Inferior parietal cortex (tissue), 1 donor: ENCODE measurements around the gene MACROD2.
"Not testable (repeated sequence)": the region's sequence is repeated elsewhere in the genome, so short reads cannot be mapped to it uniquely, and the experiment has no call there.

Experiments used
- DNase-seq: peaks from one replicate; pipeline ENCODE4 v3.0.0-alpha.2; 2016; ENCODE audit errors: extremely low spot score

The MACROD2 gene

GRCh38 chr20:16005915-16006493, 2010.7 kb downstream of the MACROD2 start:
- DNase-seq = no peak

- DNase-seq = no peak
Measured at GRCh38 chr20:16007164-16007563, 2011.8 kb downstream of the MACROD2 start.

DNA sequence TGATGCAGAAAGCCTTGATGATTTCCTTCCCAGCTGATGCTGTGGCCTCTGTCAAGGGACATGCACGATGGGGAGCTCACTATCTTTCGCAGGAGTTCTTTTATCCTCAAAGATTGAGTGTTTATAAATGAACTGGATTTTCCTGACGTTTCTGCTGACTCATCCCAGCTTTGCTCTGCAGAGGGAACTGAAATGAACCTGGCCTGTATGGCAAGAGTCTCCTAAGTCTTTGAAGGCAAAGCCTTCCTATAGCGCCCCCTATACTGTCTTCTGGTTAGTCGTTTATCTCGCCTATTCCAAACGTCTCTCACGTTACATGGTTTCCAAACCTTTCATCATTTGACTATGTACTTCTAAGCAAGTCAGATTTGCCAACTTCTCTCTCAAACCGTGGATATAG, 2012.6 kb downstream of the MACROD2 start:
- no peak for DNase-seq

DNA sequence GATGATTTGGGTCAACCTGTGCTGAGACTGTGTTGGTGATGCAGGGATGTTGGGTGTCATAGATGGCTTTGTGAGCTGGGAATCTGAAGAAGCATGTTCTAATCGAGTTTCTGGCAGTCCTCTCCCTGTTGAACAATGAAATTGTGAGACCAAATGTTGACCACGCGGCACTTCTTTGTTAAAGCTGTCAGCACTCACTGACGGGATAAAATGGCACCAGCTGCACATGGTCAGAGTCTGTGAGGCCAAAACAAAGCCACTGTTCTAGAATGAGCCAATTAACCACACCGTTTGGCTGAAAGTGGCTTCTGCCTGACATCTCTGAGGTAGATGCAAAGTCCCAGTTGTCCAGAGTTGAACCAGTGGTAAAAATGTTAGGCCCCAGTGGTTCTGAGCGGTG, 2015.7 kb downstream of the MACROD2 start:
- DNase-seq = no peak

DNA sequence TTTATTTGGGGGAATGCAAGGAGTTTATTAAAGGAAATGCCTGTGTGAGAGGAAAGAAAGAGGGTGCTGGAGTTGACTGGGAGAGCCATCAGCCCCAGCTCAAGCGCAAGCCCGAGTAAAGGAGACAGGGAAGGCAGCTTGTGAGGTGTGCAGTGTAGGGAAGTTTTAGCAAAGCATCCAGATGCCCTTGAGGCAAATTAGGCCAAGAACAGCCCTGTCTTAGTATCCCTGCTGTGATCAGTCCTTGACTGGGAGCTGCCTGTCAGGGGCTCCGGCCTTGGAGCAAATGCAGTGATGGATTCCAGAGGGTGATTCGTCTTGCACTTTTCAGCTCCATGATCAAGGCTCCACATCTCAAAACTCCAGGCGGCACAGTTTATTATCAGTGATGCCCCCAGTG, 2016.2 kb downstream of the MACROD2 start:
- DNase-seq = no peak

DNA sequence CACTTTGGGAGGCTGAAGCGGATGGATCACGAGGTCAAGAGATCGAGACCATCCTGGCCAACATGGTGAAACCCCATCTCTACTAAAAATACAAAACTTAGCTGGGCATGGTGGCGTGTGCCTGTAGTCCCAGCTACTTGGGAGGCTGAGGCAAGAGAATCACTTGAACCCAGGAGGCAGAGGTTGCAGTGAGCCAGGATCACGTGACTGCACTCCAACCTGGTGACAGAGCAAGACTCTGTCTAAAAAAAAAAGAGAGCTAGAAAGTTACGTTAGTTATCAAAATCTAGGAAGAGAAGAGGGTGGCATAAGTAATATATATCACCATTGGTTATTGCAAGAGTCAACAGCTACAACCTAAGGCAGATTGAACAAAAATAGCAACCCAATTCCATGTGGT, 2017.6 kb downstream of the MACROD2 start:
- not testable (repeated sequence) for DNase-seq

DNA sequence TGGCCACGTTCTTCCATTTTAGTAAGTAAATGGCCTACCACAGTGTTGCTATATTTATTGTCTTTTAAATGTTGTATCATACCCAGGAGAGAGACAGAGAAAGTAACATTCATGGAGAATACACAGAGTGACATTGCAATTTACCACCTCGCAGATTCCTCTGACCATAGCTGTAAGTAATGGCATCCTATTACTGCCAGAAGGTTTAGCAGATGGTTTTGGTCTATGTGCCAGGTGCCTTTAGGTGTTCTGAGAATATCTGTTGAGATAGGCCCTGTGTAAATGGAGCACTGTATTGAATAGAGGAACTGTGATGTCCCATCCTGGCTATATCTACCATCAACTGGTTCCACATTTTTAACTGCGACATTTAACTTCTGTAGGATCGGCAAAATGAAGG, 2018.3 kb downstream of the MACROD2 start:
- no peak for DNase-seq

DNA sequence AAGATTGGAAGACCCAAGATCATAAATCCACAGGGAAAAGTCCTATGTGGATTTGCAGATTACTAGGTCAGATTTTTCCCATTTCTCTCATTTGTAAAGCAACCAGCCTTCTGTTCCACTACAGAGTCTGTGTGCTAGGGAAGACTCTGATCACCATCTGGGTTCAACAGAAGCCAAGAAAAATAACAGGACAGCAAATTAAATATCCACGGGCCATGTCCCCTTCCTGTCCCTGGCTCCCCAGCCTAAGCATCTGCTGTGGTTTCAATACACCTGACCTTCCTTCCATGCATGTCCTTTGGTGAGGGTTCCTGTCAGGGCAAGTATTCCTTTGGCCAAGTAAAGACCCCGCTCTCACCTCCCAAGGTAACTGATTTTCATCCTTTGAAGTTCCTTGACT, 2019.1 kb downstream of the MACROD2 start:
- DNase-seq = no peak

GRCh38 chr20:16017656-16018055, 2022.3 kb downstream of the MACROD2 start:
- no peak for DNase-seq

DNA sequence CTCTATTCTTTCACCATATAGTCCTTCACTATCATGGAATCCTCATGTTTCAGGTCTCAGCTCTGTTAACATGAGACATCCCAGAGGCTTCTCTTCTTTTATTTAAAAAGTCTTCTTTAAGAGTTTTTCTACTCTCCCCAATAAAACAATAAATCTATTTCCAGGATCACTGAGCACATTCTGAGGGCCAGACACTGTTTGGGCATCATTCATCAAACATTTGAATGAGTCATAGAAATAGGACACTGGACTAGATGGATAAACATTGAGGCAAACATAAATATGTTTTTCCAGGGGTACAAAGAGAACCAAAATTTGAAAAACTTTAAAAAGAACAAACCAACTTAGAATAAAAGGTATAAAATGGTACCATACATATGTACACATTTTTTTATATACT, 2023.6 kb downstream of the MACROD2 start:
- DNase-seq = no peak

GRCh38 chr20:16020971-16021370, 2025.7 kb downstream of the MACROD2 start:
- DNase-seq = no peak

DNA sequence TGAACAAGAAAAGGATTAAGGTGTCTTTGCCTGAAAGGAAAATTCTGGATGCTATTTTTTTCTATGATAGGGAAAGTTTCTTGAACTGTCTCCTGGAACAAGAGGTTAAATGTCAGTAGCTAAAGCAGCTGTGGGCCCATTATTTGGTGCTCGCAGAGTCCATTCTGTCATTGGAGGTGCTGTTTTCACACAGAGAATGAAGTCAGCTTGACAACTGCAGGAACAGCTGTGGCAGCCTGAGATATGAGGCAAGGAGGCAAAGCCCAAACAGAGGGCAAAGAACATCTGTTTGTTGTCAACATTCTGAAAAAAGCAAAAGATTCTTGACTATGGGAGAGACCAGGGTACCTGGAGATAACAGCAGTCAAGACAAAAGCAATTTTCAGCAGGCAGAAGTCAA, 2029.8 kb downstream of the MACROD2 start:
- no peak for DNase-seq

DNA sequence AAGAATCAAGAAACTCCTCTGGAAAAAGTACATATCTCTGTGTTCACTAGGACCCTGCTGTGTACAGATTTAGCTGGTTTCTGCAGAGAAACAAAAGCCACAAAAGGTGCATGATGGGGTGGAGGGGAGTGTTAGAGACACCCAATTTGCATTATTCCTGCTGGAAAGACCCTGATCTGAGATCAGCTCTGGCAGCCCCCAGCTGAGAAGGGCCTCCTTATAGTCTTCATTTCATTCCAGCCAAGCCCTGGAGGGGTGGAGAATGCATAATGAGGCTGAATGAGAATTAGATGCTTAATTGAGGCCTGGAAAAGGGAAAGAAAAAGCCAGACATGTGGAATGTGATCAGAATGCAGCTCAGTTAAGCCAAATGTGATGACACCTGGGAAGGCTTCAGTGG, 2032.4 kb downstream of the MACROD2 start:
- DNase-seq = no peak

- DNase-seq = no peak
Measured at GRCh38 chr20:16028923-16029322, 2033.6 kb downstream of the MACROD2 start.

- no peak for DNase-seq
Measured at GRCh38 chr20:16030253-16030652, 2034.9 kb downstream of the MACROD2 start.

DNA sequence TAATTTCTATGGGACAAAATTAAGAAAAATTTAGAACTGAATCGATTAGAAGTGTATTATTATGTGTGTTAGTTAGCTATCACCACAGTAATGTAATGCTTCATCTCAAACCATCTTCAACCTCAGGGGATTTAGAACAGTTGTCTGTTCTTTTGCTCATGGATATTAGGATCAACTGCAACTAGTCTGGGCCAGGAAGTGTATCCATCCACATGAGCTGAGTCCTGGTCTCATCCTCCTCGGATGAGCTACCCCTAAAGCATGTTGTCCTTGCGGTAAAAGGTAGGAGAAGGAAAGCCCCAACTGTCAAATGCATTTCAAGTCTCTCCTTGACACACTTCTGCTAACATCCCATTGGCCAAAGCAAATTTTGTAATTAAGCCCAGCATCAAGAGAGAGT, 2040.3 kb downstream of the MACROD2 start:
- DNase-seq = no peak

- DNase-seq = no peak
Measured at GRCh38 chr20:16036331-16036730, 2041.0 kb downstream of the MACROD2 start.

GRCh38 chr20:16040742-16041141, 2045.4 kb downstream of the MACROD2 start:
- DNase-seq = no peak

DNA sequence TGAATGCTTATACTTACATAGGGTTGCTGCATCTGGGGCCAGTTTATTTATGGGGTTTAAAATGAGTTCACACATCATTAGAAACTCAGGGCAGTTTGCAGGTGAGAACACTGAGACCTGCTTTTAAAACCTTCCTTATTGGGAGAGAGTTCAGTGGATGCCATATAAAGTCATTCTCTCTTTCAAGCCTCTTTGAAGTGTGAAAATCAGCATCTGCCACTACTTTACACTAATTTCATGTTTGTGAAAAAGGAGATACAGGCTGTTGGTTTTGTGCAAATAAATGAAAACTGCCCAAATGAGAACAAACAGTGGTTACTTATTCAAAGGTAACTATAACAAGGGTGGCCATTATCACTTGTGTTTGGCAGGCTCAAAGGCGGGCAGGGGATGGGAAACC, 2047.4 kb downstream of the MACROD2 start:
- no peak for DNase-seq

GRCh38 chr20:16043931-16044330, 2048.6 kb downstream of the MACROD2 start:
- no peak for DNase-seq

DNA sequence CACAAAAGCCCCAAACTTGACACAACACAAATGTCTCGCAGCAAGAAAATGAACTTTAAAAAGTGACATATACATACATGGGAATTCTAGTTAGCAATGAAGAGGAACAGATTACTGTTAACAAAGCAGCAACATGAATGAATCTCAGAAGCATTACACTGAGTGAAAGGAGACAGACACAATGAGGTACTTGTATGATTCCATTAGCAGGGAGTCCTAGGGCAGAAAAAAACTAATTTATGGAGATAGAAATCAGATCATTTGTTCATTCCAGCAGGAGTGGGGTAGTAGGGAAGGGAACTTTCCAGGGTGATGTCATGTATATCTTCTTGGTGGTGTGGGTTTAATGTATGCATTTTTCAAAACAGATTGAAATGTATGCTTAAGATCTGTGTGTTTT, 2053.6 kb downstream of the MACROD2 start:
- no peak for DNase-seq

DNA sequence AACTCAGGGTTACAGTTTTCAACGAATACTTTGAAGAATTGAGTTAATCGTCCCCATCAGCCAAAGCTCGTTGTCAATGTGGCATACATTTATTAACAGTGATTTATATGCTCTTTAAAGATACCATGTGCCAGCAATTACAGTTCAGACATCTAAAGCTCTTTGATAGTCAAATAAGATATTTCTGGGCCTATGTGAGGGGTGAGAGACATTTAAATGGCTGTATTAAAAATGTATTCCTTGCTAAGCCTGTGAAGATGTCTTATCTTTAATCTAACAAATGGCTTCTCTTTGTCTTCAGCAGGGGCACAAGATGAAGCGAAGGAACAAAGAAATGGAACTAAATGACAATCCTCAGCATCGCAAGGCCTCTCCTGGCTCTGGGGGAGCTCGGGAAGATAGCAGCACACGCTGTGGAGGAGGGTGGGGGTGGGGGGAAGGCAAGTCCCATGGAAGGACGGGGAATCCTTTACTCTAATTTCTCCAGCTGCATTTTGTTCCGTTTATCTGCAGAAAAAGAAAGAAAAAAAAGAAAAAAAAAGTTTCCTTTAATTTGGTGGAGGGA, 2054.3 kb downstream of the MACROD2 start:
- no peak for DNase-seq

DNA sequence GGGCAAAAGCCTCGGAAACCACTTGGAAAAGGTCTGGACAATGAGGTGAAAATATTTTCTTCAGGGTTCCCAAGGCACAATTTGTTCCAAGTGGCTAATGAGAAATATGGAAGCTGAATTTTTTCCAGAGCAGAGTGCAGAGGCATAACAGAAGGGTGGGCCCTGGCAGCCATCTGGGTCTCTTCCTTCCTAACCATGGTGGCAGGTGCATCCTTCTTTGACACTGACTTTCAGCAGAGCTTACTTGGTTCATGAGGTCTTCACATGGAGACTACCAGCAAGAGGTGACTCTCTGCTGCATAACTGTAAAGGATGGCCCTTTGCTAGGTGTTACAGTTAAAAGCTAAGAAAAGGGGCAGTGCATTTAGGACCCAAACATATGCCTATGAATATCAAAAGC, 2055.1 kb downstream of the MACROD2 start:
- no peak for DNase-seq

DNA sequence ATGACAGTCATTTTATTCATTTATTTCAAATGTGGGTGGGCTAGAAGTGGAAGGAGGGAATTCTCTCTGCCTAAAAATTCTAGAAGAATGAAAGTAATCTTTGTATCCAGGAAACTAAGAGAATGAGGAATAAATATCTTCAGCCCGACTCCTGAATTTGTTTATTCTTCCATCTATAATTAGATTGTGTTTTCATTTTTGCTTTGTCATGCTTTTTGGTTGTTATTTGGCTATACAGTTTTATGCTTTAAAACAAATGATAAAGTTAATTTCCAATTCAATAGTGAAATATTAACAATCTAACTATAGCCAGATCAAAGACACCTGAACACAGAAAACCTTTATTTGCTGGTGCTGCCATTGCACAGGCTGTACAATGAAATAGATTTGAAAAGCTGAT, 2056.7 kb downstream of the MACROD2 start:
- DNase-seq = no peak
